ENCODE data around the gene PLEKHJ1. TPM values are rescaled to one million over a fixed set of nuclear protein-coding genes. Genes with fewer than 3 reads are reported as not detected.
"Not testable (repeated sequence)": the region's sequence is repeated elsewhere in the genome, so short reads cannot be mapped to it uniquely, and the experiment has no call there.

Gene PLEKHJ1
- total RNA-seq (10 to 100 TPM; 96.6 to 99.1 TPM), polyA plus RNA-seq (120 TPM)

DNA sequence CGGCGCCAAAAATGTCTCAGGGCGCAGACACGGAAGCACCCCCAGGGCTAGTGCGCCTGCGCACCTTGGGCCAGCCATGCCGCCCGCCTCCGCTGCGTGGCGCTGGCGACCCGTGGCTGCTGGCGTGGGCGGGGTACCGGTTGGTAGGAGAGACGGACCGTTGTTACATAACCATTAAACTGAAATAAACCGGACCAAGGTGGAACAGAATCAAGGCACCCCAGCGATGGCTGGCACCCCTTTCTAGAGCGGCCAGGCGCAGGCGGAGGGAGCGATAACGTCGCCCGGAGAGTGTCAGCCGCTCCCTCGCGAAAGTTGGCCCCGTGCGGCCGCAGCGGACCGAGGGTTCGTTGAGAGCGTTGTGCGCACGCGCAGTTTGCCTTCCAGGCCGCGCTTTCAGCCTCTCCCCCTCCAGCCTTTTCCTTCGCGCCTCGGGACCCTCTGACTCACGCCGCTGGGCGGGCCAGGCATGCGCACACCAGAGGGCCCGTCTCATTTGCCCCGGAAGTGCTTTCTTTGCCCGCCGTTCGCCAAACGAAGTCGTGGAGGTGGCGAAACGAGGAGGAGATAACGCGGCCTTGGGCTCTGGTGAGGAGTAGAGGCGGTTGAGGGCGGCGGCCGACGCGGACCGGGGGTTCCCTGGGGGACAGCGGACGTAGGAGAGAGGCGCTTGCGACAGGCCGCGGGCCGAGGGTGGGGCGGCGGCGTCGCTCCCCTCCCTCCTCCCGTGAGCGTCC lies at the start of gene PLEKHJ1, which contains the start of gene SF3A2:
Gene PLEKHJ1, minus strand, starts transcription at position 16 of the 737 bp plus-strand sequence. CDS start 81 bp downstream, outside the sequence.
Gene SF3A2, plus strand, starts transcription at position 511 of the 737 bp plus-strand sequence. CDS start 6,595 bp downstream, outside the sequence.
- Mint-ChIP-seq H3K4me1 (peaks cover 58 to 77% (median 63%) of the 10 kb centered on the region in 3 donors), H3K27ac (peak within 1 kb of the TSS; percentile 92 to 99 (median 98)), H3K4me3 (peak within 1 kb of the TSS; percentile 89 to 100 (median 98)), H3K9me3 (no peaks in the 10 kb centered on the region), H3K36me3 (peaks cover 0 to 68% (median 8%) of the 10 kb centered on the region in 3 donors), H3K27me3 (peaks cover 0 to 5% of the 10 kb centered on the region in 2 donors)
- Histone ChIP-seq H3K36me3 (ENCODE audit: insufficient read depth, low read length) (peaks cover 6% of the 10 kb centered on the region), H3K27me3 (ENCODE audit: insufficient read depth, low read length, poor library complexity, severe bottlenecking) (no peaks in the 10 kb centered on the region), H3K9me3 (ENCODE audit: low read length) (no peaks in the 10 kb centered on the region), H3K4me3 (ENCODE audit: low read length) (peak within 1 kb of the TSS; percentile 88), H3K27ac (ENCODE audit: low read depth, low read length) (peak within 1 kb of the TSS; percentile 98), H3K4me1 (ENCODE audit: insufficient read depth, low read length) (peaks cover 60% of the 10 kb centered on the region)
- ChIA-PET POLR2A (interaction anchor here (0.6 to 5.5 kb wide), 9 partner anchors 16 to 230 kb away, joined by 3 to 69 read pairs (median 5); partner anchors contain the start of genes AMH, AP3D1 and JSRP1), CTCF (interaction anchor here (0.8 to 5.9 kb wide), 13 partner anchors 14 to 158 kb away, joined by 3 to 70 read pairs (median 4); no protein-coding TSS in a partner anchor)
- peak; percentile 96 to 100 (median 99) for DNase-seq

DNA sequence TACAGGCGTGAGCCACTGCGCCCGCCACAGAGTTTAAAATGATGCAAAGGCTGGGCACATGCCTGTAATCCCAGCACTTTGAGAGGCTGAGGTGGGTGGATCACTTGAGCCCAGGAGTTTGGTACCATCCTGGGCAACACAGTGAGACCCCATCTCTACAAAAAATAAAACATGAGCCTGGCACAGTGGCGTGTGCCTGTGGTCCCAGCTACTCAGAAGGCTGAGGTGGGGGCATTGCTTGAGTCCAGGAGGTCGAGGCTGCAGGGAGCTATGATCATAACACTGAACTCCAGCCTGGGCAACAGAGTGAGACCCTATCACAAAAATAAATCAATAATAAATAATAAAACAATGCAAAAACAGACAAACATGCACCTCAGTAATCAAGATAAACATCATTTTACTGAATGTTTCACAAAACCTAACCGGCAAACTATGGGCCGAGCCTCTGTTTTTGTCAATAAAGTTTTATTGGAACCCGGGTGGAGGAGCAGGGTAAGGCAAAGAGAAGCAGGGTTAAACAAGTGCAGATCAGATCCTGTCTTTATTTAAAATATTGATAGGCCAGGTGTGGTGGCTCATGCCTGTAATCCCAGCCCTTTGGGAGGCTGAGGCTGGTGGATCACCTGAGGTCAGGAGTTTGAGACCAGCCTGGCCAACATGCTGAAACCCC lies 47.8 kb upstream of the PLEKHJ1 start:
- H3K4me1 ChIP-seq (ENCODE audit: insufficient read depth, low read length): peaks cover 21% of the 10 kb centered on the region
- ChIA-PET POLR2A (interaction anchor here (0.7 to 1.8 kb wide), 3 partner anchors 10 to 818 kb away, joined by 3 to 8 read pairs (median 7); no protein-coding TSS in a partner anchor), CTCF (interaction anchor here (4.9 kb wide), 1 partner anchor 10 kb away, joined by 24 read pairs; no protein-coding TSS in a partner anchor)

GRCh38 chr19:2282862-2283237 lies 46.7 kb upstream of the PLEKHJ1 start:
- no peak overlapping the region for H3K4me3 ChIP-seq (ENCODE audit: low read length)
- Mint-ChIP-seq H3K4me1 (peaks cover 10 to 20% (median 12%) of the 10 kb centered on the region in 3 donors), H3K27ac (peak overlapping the region in 6 of 8 donors; percentile 4 to 85 (median 80)), H3K4me3 (peak overlapping the region in 6 of 7 donors; percentile 49 to 80 (median 72)), H3K27me3 (peaks cover 0 to 2% of the 10 kb centered on the region in 2 donors), H3K36me3 (no peaks in the 10 kb centered on the region), H3K9me3 (no peaks in the 10 kb centered on the region)
- H3K9me3 ChIP-seq (ENCODE audit: low read length): no peaks in the 10 kb centered on the region
- no peaks in the 10 kb centered on the region for H3K27me3 ChIP-seq (ENCODE audit: insufficient read depth, low read length, poor library complexity, severe bottlenecking)
- no peak overlapping the region for H3K27ac ChIP-seq (ENCODE audit: low read depth, low read length)
- no peaks in the 10 kb centered on the region for H3K36me3 ChIP-seq (ENCODE audit: insufficient read depth, low read length)
- H3K4me1 ChIP-seq (ENCODE audit: insufficient read depth, low read length): peaks cover 15% of the 10 kb centered on the region
- no peak for DNase-seq
- CTCF ChIA-PET: interaction anchor here (4.9 kb wide), 1 partner anchor 9 kb away, joined by 24 read pairs; no protein-coding TSS in a partner anchor
- POLR2A ChIA-PET: interaction anchor here (1.4 to 1.8 kb wide), 2 partner anchors 9 to 11 kb away, joined by 4 to 7 read pairs; no protein-coding TSS in a partner anchor

More for the DNA sequence above, 47.8 kb upstream of the PLEKHJ1 start:
- H3K4me3 Mint-ChIP-seq: no peak overlapping the region
- H3K27ac Mint-ChIP-seq: peak overlapping the region in 3 of 8 donors; percentile 15 to 50 (median 21)
- DNase-seq: no peak
- Histone ChIP-seq H3K27ac (ENCODE audit: low read depth, low read length) (no peak overlapping the region), H3K36me3 (ENCODE audit: insufficient read depth, low read length) (no peaks in the 10 kb centered on the region), H3K27me3 (ENCODE audit: insufficient read depth, low read length, poor library complexity, severe bottlenecking) (no peaks in the 10 kb centered on the region), H3K9me3 (ENCODE audit: low read length) (no peaks in the 10 kb centered on the region), H3K4me3 (ENCODE audit: low read length) (no peak overlapping the region)
- no peaks in the 10 kb centered on the region for H3K9me3 Mint-ChIP-seq
- peaks cover 16 to 30% (median 20%) of the 10 kb centered on the region in 3 donors for H3K4me1 Mint-ChIP-seq
- peaks cover 0 to 6% of the 10 kb centered on the region in 2 donors for H3K27me3 Mint-ChIP-seq
- no peaks in the 10 kb centered on the region for H3K36me3 Mint-ChIP-seq

DNA sequence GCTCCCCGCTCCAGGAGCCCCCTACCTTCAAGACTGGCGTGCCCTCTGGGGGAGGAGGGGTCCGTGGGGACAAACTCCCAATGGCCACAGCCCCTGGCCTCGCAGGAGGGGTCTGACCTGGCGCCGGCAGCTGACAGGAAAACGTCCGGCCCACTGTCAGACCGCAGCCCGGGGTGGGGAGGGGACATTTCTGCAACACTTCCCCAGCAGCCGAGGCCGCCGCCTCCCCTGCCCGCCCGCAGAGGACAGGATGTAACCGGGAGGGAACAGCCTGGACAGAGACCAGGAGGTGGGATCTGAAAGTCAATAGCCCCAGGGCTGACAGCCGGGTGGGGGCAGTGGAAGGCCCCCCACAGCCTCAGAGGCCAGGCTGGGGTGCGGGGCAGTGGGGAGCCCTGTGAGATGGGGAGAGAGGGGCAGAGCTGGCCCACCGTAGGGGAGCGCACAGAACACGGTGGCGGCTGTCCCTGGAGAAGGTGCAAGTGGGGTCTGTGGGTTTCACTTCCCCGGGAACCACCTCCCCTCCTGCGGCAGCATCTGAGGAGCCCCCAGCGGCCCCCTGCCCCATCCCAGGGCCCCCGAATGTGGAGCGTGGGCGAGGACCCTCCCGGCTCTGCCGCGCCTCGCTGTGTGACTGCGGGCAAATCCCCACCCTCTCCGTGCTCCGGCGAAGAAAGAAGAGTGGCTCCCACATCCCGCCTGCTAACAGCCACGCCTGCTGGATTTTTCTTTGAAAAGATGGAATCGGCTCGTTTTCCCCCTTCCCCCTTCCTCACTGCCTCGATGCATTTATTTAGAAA lies 46.1 kb upstream of the PLEKHJ1 start, which contains the start of gene PEAK3:
Gene PEAK3, minus strand, starts transcription at position 114 of the 800 bp plus-strand sequence. CDS start 1,244 bp downstream, outside the sequence.
- H3K4me1 Mint-ChIP-seq: peaks cover 10 to 20% (median 12%) of the 10 kb centered on the region in 3 donors
- peak within 1 kb of the TSS; percentile 22 for H3K4me3 ChIP-seq (ENCODE audit: low read length)
- H3K4me1 ChIP-seq (ENCODE audit: insufficient read depth, low read length): peaks cover 15% of the 10 kb centered on the region
- H3K36me3 Mint-ChIP-seq: peaks cover 0 to 1% (median 1%) of the 10 kb centered on the region in 3 donors
- ChIA-PET CTCF (interaction anchor here (4.9 kb wide), 1 partner anchor 9 kb away, joined by 24 read pairs; no protein-coding TSS in a partner anchor), POLR2A (interaction anchor here (1.0 to 1.8 kb wide), 3 partner anchors 8 to 10 kb away, joined by 3 to 7 read pairs (median 4); no protein-coding TSS in a partner anchor)
- H3K27me3 Mint-ChIP-seq: peaks cover 0 to 2% of the 10 kb centered on the region in 2 donors
- no peaks in the 10 kb centered on the region for H3K36me3 ChIP-seq (ENCODE audit: insufficient read depth, low read length)
- peak in 2 of 5 donors; percentile 37 to 68 for DNase-seq
- no peaks in the 10 kb centered on the region for H3K9me3 Mint-ChIP-seq
- peak within 1 kb of the TSS in 6 of 7 donors; percentile 62 to 80 (median 72) for H3K4me3 Mint-ChIP-seq
- H3K27me3 ChIP-seq (ENCODE audit: insufficient read depth, low read length, poor library complexity, severe bottlenecking): no peaks in the 10 kb centered on the region
- peak within 1 kb of the TSS; percentile 16 for H3K27ac ChIP-seq (ENCODE audit: low read depth, low read length)
- H3K9me3 ChIP-seq (ENCODE audit: low read length): no peaks in the 10 kb centered on the region
- peak within 1 kb of the TSS in 6 of 8 donors; percentile 4 to 85 (median 80) for H3K27ac Mint-ChIP-seq

DNA sequence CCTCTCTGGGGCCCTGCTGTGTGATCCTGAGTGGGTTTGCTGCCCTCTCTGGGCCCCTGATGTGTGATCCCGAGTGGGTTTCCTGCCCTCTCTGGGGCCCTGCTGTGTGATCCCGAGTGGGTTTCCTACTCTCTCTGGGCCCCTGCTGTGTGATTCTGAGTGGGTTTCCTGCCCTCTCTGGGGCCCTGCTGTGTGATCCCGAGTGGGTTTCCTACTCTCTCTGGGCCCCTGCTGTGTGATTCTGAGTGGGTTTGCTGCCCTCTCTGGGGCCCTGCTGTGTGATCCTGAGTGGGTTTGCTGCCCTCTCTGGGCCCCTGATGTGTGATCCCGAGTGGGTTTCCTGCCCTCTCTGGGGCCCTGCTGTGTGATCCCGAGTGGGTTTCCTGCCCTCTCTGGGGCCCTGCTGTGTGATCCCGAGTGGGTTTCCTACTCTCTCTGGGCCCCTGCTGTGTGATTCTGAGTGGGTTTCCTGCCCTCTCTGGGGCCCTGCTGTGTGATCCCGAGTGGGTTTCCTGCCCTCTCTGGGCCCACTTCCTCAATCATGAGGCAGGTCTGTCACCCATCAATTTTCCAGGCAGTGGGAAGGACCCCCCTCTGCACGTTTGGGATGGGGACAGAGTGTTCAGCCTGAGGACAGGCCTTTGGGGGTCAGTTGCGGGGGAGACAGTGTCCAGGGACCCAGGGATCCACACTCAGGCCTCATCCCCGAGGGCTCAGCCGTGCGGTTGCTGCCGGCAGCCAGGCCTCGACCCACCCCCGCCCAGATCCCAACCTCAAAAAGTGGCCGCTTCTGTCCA lies 45.3 kb upstream of the PLEKHJ1 start:
- CTCF ChIA-PET; H3K36me3 Mint-ChIP-seq; H3K27me3 ChIP-seq (ENCODE audit: insufficient read depth, low read length, poor library complexity, severe bottlenecking); DNase-seq; H3K9me3 ChIP-seq (ENCODE audit: low read length); H3K36me3 ChIP-seq (ENCODE audit: insufficient read depth, low read length); H3K27me3 Mint-ChIP-seq; H3K9me3 Mint-ChIP-seq: not testable (repeated sequence)
- Histone ChIP-seq H3K4me3 (ENCODE audit: low read length) (peak overlapping the region; percentile 22), H3K4me1 (ENCODE audit: insufficient read depth, low read length) (peaks cover 15% of the 10 kb centered on the region), H3K27ac (ENCODE audit: low read depth, low read length) (peak overlapping the region; percentile 16)
- Mint-ChIP-seq H3K27ac (peak overlapping the region in 4 of 8 donors; percentile 4 to 83 (median 70)), H3K4me3 (peak overlapping the region in 6 of 7 donors; percentile 44 to 68 (median 64)), H3K4me1 (peaks cover 12 to 24% (median 14%) of the 10 kb centered on the region in 3 donors)
- POLR2A ChIA-PET: interaction anchor here (1.0 to 1.4 kb wide), 2 partner anchors 9 kb away, joined by 3 to 4 read pairs; no protein-coding TSS in a partner anchor

GRCh38 chr19:2280633-2281264 lies 44.6 kb upstream of the PLEKHJ1 start:
- Mint-ChIP-seq H3K27me3 (no peaks in the 10 kb centered on the region), H3K27ac (no peak overlapping the region), H3K36me3 (peaks cover 0 to 7% (median 2%) of the 10 kb centered on the region in 3 donors), H3K4me3 (no peak overlapping the region), H3K4me1 (peaks cover 12 to 24% (median 14%) of the 10 kb centered on the region in 3 donors), H3K9me3 (no peaks in the 10 kb centered on the region)
- Histone ChIP-seq H3K27me3 (ENCODE audit: insufficient read depth, low read length, poor library complexity, severe bottlenecking) (no peaks in the 10 kb centered on the region), H3K4me1 (ENCODE audit: insufficient read depth, low read length) (peaks cover 15% of the 10 kb centered on the region), H3K9me3 (ENCODE audit: low read length) (no peaks in the 10 kb centered on the region), H3K4me3 (ENCODE audit: low read length) (no peak overlapping the region), H3K27ac (ENCODE audit: low read depth, low read length) (no peak overlapping the region), H3K36me3 (ENCODE audit: insufficient read depth, low read length) (no peaks in the 10 kb centered on the region)
- POLR2A ChIA-PET: interaction anchor here (0.9 kb wide), 1 partner anchor 43 kb away, joined by 3 read pairs; no protein-coding TSS in a partner anchor
- no peak for DNase-seq
- CTCF ChIA-PET: no interaction called here

Measured in CD8-positive, alpha-beta memory T cell (primary cell).